HCT116 (cell line): Measurements from ENCODE around the gene CSK.

Experiments used
- ATF3 ChIP-seq: IDR thresholded peaks from 2 replicates; pipeline ENCODE4 v1.6.1; 2012
- CTCF ChIP-seq, 3 experiments: fragments of 200-600 bp in 1 of 3; sonication (generic) in 1 of 3; IDR thresholded peaks in 2 of 3; conservative IDR thresholded peaks in 1 of 3; 2 replicates each; pipeline ENCODE4 v1.5.1; 2012 to 2017; ENCODE audit warnings: low read depth in 2 of 3, low read length in 2 of 3, antibody characterized with exemption in 1 of 3, borderline replicate concordance in 1 of 3, control low read depth in 1 of 3, mild to moderate bottlenecking in 1 of 3, mixed read lengths in 1 of 3, mixed run types in 1 of 3, moderate library complexity in 1 of 3; ENCODE audit not compliant: insufficient read depth in 1 of 3
- POLR2A ChIP-seq: IDR thresholded peaks from 2 replicates; pipeline ENCODE4 v1.7.0; 2011; ENCODE audit warnings: borderline replicate concordance; ENCODE audit not compliant: insufficient read depth, insufficient read length; ENCODE audit errors: extremely low read depth
- YY1 ChIP-seq: IDR thresholded peaks from 2 replicates; pipeline ENCODE4 v1.6.1; 2011; ENCODE audit warnings: low read length, low read depth, moderate library complexity, mild to moderate bottlenecking; ENCODE audit not compliant: insufficient replicate concordance; ENCODE audit errors: extremely low read depth
- ZNF274 ChIP-seq: fragments of 200-500 bp; sonication (Bioruptor generic); IDR thresholded peaks from 2 replicates; pipeline ENCODE4 v1.6.1; 2014; ENCODE audit warnings: mild to moderate bottlenecking, low read depth, low read length, inconsistent platforms

GRCh38 chr15:74837482-74838136, 55.7 kb downstream of the CSK start:
- TF ChIP-seq POLR2A, result no peak
- TF ChIP-seq ZNF274, result no peak
- TF ChIP-seq CTCF (IDR thresholded peaks at IDR 0.05 in 2 of 3, conservative IDR thresholded peaks at IDR 0.05 in 1 of 3; ENCODE audit: borderline replicate concordance in 1 of 3, insufficient read depth in 1 of 3, low read depth in 2 of 3, low read length in 2 of 3), result no peak
- TF ChIP-seq ATF3, result no peak
- TF ChIP-seq YY1, result no peak
